NCI-H2196 treated with DMSO at 0.1 percent for 48 hours (cell line): Measurements from ENCODE around the gene BAHD1.

Source experiments
- DNase-seq: peaks from one replicate; lab custom pipeline; 2025; ENCODE audit not compliant: unreplicated experiment; lab: John Stamatoyannopoulos, UW

Gene BAHD1

GRCh38 chr15:40440743-40441564 is at the start of gene BAHD1:
TSS of gene BAHD1 (plus strand) at chr15:40440953. CDS start at chr15:40458465, 17,512 bp downstream.
- peak; percentile 56 for DNase-seq

- DNase-seq: no peak
Observed at GRCh38 chr15:40392986-40393948, 47.5 kb upstream of the BAHD1 start.

GRCh38 chr15:40397688-40398412 is 42.9 kb upstream of the BAHD1 start:
- DNase-seq: no peak

GRCh38 chr15:40398413-40398873 is 42.3 kb upstream of the BAHD1 start:
- DNase-seq: no peak

GRCh38 chr15:40399370-40399769 is 41.4 kb upstream of the BAHD1 start:
- DNase-seq: no peak

GRCh38 chr15:40405501-40406381 is 35.0 kb upstream of the BAHD1 start, which contains the start of gene IVD:
TSS of gene IVD (plus strand) at chr15:40405795. CDS start at chr15:40405828, 33 bp downstream.
- peak; percentile 68 for DNase-seq

- no peak for DNase-seq
Observed at GRCh38 chr15:40407330-40407990, 33.3 kb upstream of the BAHD1 start.

- DNase-seq: peak; percentile 7
Observed at GRCh38 chr15:40409366-40409765, 31.4 kb upstream of the BAHD1 start.

GRCh38 chr15:40410476-40410875 is 30.3 kb upstream of the BAHD1 start:
- DNase-seq: no peak

- no peak for DNase-seq
Observed at GRCh38 chr15:40412095-40412759, 28.5 kb upstream of the BAHD1 start.

- DNase-seq: no peak
Observed at GRCh38 chr15:40413036-40413435, 27.7 kb upstream of the BAHD1 start.

GRCh38 chr15:40414816-40415215 is 25.9 kb upstream of the BAHD1 start:
- no peak for DNase-seq

GRCh38 chr15:40415226-40415625 is 25.5 kb upstream of the BAHD1 start:
- no peak for DNase-seq

GRCh38 chr15:40416056-40416455 is 24.7 kb upstream of the BAHD1 start:
- DNase-seq: no peak

GRCh38 chr15:40418126-40418525 is 22.6 kb upstream of the BAHD1 start:
- no peak for DNase-seq

- no peak for DNase-seq
Observed at GRCh38 chr15:40420071-40420713, 20.6 kb upstream of the BAHD1 start.

- DNase-seq: peak; percentile 9
Observed at GRCh38 chr15:40420793-40421192, 20.0 kb upstream of the BAHD1 start.
